Duodenal mucosa (tissue), 2 donors: ENCODE measurements around the gene TUBGCP2.
"Not testable (repeated sequence)": the region's sequence is repeated elsewhere in the genome, so short reads cannot be mapped to it uniquely, and the experiment has no call there.

Experiments used
- H3K27ac ChIP-seq: one replicate; pipeline ENCODE4 v1.7.0; 2013; ENCODE audit warnings: low read depth, low read length
- H3K27me3 ChIP-seq, 2 donors: one replicate each; pipeline ENCODE4 v1.7.0; 2013; ENCODE audit warnings: low read length in 2 of 2, control low read depth in 1 of 2; ENCODE audit not compliant: insufficient read depth in 2 of 2, control insufficient read depth in 1 of 2
- H3K36me3 ChIP-seq, 2 donors: one replicate each; pipeline ENCODE4 v1.7.0; 2013; ENCODE audit warnings: low read length in 2 of 2, control low read depth in 1 of 2; ENCODE audit not compliant: insufficient read depth in 2 of 2, control insufficient read depth in 1 of 2
- H3K4me1 ChIP-seq, 2 donors: one replicate each; pipeline ENCODE4 v1.7.0; 2013; ENCODE audit warnings: low read length in 2 of 2, control low read depth in 1 of 2; ENCODE audit not compliant: insufficient read depth in 2 of 2, control insufficient read depth in 1 of 2
- H3K4me3 ChIP-seq, 2 donors: one replicate each; pipeline ENCODE4 v1.7.0; 2013; ENCODE audit warnings: low read length in 2 of 2, low read depth in 1 of 2
- H3K9ac ChIP-seq, 2 donors: one replicate each; pipeline ENCODE4 v1.7.0; 2013; ENCODE audit warnings: low read length in 2 of 2, low read depth in 1 of 2
- H3K9me3 ChIP-seq, 2 donors: one replicate each; pipeline ENCODE4 v1.7.0; 2013; ENCODE audit warnings: low read length in 2 of 2, control low read depth in 1 of 2; ENCODE audit not compliant: control insufficient read depth in 1 of 2

The TUBGCP2 gene

DNA sequence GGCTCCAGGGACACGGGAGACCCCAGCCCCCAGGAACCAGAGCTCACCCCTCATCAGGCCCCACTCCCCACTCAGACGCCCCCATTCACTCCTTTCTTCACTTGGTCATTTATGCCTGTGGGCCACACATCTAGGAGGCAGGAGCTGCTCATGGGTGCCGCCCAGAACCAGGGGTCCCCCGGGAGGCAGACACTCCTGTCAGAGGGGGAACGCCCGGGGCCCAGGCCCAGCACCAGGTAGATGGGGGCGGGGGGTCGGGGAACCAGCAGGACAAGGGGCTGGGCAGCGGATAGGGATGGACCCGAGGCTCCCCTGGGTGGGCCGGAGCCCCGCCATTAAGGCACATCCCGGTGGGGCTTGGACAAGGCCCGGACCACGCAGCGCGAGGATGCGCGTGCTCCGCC, 16.2 kb upstream of the TUBGCP2 start:
- H3K9me3 ChIP-seq, result no peaks in the 10 kb centered on the region
- peaks cover 7 to 10% of the 10 kb centered on the region in 2 donors for H3K4me1 ChIP-seq
- no peak overlapping the region for H3K9ac ChIP-seq
- no peak overlapping the region for H3K27ac ChIP-seq
- no peaks in the 10 kb centered on the region for H3K36me3 ChIP-seq
- peak overlapping the region in 1 of 2 donors; percentile 54 for H3K4me3 ChIP-seq
- H3K27me3 ChIP-seq, result peaks cover 44 to 45% of the 10 kb centered on the region in 2 donors

DNA sequence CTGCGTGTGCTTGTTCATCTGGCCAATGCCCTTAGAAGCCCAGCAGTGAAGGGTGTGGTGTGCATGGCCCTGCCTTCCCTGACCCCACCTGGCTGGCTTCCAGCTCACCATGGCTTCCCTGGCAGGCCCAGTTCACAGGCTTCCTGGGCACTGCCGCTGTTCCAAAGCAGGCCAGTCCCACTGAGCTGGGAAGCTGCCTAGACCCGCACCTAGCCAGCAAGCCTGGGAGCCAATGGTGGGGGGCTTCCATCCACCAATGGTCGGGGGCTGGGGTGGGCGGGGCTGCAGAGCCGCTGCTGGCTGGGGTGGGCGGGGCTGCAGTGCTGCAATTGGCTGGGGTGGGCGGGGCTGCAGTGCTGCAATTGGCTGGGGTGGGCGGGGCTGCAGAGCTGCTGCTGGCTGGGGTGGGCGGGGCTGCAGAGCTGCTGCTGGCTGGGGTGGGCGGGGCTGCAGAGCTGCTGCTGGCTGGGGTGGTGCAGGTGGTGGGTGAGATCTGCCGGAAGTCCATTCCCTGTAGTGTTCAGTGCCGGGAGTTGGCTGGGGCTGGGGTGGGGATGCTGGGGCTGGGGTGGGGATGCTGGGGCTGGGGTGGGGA, 15.6 kb upstream of the TUBGCP2 start:
- Histone ChIP-seq H3K4me3 (peak overlapping the region in 1 of 2 donors; percentile 54), H3K4me1 (peaks cover 7 to 10% of the 10 kb centered on the region in 2 donors), H3K9me3 (no peaks in the 10 kb centered on the region), H3K27me3 (peaks cover 45 to 47% of the 10 kb centered on the region in 2 donors), H3K9ac (no peak overlapping the region), H3K27ac (no peak overlapping the region), H3K36me3 (no peaks in the 10 kb centered on the region)

DNA sequence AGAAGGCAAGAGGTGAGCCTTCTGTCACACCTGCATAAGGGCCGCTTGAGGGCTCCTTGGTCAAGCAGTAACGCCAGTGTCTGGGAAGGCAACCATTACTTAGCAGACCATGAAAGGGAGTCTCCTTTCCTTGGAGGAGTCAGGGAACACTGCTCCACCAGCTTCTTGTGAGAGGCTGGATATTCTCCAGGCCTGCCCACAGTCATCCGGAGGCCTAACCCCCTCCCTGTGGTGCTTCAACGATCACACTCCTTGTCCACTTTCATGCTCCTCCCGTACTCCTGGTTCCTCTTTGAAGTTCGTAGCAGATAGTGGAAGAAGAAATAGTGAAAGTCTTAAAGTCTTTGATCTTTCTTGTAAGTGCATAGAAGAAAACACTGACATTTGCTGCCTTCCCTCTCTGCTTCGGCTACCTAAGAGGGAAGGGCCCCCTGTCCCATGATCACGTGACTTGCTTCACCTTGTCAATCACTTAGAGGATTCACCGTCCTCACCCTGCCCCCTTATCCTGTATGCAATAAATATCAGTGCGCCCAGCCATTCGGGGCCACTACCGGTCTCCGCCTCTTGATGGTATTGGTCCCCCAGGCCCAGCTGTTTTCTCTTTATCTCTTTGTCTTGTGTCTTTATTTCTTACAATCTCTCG, 13.5 kb upstream of the TUBGCP2 start:
- H3K9me3 ChIP-seq, H3K9ac ChIP-seq, H3K27ac ChIP-seq, H3K4me3 ChIP-seq, H3K36me3 ChIP-seq: not testable (repeated sequence)
- peaks cover 7 to 10% of the 10 kb centered on the region in 2 donors for H3K4me1 ChIP-seq
- H3K27me3 ChIP-seq, result peaks cover 27 to 31% of the 10 kb centered on the region in 2 donors

DNA sequence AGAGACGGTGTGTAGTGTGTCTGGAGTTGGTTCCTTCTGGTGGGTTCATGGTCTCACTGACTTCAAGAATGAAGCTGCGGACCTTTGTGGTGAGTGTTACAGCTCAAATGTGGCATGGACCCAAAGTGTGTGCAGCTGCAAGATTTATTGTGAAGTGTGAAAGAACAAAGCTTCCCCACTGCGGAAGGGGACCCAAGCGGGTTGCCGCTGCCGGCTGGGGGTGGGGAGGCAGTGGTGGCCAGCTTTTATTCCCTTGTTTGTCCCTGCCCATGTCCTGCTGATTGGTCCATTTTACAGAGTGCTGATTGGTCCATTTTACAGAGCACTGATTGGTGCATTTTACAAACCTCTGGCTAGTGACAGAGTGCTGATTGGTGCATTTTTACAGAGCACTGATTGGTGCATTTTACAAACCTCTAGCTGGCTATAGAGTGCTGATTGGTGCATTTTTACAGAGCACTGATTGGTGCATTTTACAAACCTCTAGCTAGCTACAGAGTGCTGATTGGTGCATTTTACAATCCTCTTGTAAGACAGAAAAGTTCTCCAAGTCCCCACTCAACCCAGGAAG, 12.3 kb upstream of the TUBGCP2 start:
- H3K9ac ChIP-seq, H3K9me3 ChIP-seq: not testable (repeated sequence)
- peaks cover 14 to 18% of the 10 kb centered on the region in 2 donors for H3K27me3 ChIP-seq

DNA sequence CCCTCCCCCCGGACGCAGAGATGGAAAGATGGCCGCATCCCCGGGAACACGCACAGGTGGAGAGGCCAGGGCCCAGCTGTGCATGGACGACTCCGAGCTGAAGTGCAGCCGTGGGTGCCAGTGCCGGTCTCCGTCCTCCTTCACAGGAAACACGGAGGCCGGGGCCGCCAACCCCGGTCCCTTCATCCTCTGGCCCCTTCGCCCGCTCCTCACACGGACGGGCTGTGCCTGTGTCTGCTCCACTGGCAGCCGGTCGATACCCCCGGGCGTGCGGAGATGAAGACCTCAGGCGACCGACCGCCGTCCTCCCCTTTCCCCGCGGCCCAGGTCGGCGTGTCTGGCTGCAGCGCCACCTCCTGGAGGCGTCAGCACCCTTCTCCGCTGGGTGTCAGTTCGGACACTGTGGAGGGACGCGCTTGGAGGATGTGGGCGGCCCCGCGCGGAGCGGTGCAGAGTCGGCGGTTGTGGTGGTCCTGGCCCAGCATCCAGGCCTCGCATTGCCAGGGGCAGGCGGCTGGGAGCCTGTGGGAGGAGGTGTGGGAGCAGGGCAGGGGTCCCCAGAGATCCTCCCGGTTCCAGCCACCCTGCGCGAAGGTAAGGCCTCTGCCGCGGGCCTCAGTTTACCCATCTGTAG, 9.9 kb upstream of the TUBGCP2 start:
- Histone ChIP-seq H3K9ac (no peak overlapping the region), H3K4me1 (peaks cover 0 to 2% of the 10 kb centered on the region in 2 donors), H3K9me3 (no peaks in the 10 kb centered on the region), H3K36me3 (no peaks in the 10 kb centered on the region), H3K4me3 (peak overlapping the region; percentile 47 to 54), H3K27ac (no peak overlapping the region), H3K27me3 (peaks cover 6 to 8% of the 10 kb centered on the region in 2 donors)

More for the DNA sequence above, 12.3 kb upstream of the TUBGCP2 start:
- not testable (repeated sequence) for H3K4me3 ChIP-seq, H3K4me1 ChIP-seq, H3K36me3 ChIP-seq, H3K27ac ChIP-seq

DNA sequence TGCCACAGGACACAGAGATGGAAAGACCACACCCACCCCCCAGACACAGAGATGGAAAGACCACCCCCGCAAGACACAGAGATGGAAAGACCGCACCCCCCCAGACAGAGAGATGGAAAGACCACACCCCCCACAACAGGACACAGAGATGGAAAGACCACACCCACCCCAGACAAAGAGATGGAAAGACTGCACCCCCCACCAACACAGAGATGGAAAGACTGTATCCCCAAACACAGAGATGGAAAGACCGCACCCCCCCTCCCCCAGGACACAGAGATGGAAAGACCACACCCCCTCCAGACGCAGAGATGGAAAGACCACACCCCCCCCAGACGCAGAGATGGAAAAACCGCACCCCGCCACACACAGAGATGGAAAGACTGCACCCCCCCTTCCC, 8.1 kb upstream of the TUBGCP2 start:
- Histone ChIP-seq H3K9ac (no peak overlapping the region), H3K27me3 (peaks cover 6 to 8% of the 10 kb centered on the region in 2 donors), H3K4me3 (no peak overlapping the region), H3K27ac (no peak overlapping the region), H3K4me1 (peaks cover 0 to 2% of the 10 kb centered on the region in 2 donors), H3K9me3 (no peaks in the 10 kb centered on the region), H3K36me3 (peaks cover 14% of the 10 kb centered on the region in 2 donors)

DNA sequence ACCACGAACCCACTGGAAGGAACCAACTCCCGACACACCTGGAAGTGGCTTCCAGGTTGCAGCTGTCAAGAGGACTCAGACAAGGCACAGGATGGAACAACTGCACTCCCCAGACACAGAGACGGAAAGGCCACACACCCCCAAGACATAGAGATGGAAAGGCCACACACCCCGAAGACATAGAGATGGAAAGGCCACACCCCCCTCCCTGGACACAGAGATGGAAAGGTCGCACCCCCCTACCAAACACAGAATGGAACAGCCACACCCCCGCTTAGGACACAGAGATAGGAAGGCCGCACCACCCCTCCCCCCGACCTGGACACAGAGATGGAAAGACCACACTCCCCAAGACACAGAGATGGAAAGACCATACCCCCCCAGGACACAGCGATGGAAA, 7.6 kb upstream of the TUBGCP2 start:
- H3K27me3 ChIP-seq, result peaks cover 6 to 8% of the 10 kb centered on the region in 2 donors
- no peak overlapping the region for H3K27ac ChIP-seq
- no peak overlapping the region for H3K4me3 ChIP-seq
- peaks cover 0 to 2% of the 10 kb centered on the region in 2 donors for H3K4me1 ChIP-seq
- no peaks in the 10 kb centered on the region for H3K9me3 ChIP-seq
- no peak overlapping the region for H3K9ac ChIP-seq
- peaks cover 14 to 19% of the 10 kb centered on the region in 2 donors for H3K36me3 ChIP-seq

DNA sequence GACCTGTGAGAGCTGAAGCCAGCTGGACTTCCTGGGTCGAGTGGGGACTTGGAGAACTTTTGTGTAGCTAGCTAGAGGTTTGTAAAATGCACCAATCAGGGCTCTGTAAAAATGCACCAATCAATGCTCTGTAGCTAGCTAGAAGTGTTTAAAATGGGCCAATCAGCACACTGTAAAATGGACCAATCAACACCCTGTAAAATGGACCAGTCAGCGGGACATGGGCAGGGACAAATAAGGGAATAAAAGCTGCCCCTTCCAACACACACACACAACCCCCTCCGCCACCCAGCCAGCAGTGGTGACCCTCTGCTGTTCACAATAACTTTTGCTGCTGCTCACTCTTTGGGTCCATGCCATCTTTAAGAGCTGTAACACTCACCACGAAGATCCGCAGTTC, 7.2 kb upstream of the TUBGCP2 start:
- Histone ChIP-seq H3K9ac (no peak overlapping the region), H3K9me3 (no peaks in the 10 kb centered on the region), H3K27me3 (peaks cover 6 to 8% of the 10 kb centered on the region in 2 donors), H3K36me3 (peaks cover 14 to 21% of the 10 kb centered on the region in 2 donors), H3K4me1 (peaks cover 0 to 2% of the 10 kb centered on the region in 2 donors), H3K27ac (no peak overlapping the region), H3K4me3 (no peak overlapping the region)

DNA sequence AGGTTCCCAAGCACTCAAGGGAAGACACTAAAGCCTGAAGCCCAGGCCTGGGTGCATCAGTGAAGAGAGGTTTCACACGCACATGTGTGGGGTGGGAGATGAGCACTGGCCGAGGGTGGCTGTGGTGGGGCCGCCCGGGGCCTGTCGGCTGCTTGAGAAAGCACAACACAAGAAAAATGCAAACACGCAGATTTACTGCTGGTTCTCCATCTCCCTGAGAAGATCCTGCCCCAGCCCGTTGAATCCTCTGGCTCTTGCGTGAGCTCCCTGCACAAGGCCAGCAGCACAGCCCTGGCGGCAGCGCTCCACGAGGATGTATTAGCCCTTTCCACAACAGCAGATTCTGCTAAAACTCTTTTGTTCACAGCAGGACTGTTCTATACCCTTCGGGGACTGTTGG, 6.2 kb upstream of the TUBGCP2 start:
- Histone ChIP-seq H3K9ac (no peak overlapping the region), H3K4me3 (no peak overlapping the region), H3K27ac (no peak overlapping the region), H3K9me3 (no peaks in the 10 kb centered on the region), H3K36me3 (peaks cover 14 to 29% of the 10 kb centered on the region in 2 donors), H3K27me3 (peaks cover 6 to 8% of the 10 kb centered on the region in 2 donors), H3K4me1 (peaks cover 7 to 8% of the 10 kb centered on the region in 2 donors)

DNA sequence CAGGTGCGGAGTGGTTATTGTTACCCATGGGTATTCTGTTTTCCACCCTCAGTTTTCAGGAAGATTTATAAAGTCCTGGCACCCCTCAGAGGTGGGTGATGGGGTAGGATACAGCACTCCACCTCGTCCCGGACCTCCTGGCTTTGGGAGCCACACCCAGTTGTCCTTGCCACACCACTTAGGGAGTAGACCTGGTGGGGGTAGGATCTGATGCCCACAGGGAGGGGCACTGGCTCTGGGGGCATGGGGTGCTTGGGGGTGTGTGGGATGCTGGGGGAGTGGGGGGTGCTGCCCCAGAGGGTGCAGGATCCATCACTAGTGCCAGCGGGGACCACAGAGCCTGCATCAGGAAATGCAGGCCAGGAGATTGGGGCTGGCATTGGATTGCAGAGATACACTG, 4.5 kb upstream of the TUBGCP2 start:
- Histone ChIP-seq H3K4me3 (no peak overlapping the region), H3K9me3 (no peaks in the 10 kb centered on the region), H3K27me3 (no peaks in the 10 kb centered on the region), H3K27ac (no peak overlapping the region), H3K36me3 (peaks cover 14 to 29% of the 10 kb centered on the region in 2 donors), H3K4me1 (peaks cover 14 to 17% of the 10 kb centered on the region in 2 donors), H3K9ac (no peak overlapping the region)
